ENCODE results near the gene PMM2.

PMM2 gene

DNA sequence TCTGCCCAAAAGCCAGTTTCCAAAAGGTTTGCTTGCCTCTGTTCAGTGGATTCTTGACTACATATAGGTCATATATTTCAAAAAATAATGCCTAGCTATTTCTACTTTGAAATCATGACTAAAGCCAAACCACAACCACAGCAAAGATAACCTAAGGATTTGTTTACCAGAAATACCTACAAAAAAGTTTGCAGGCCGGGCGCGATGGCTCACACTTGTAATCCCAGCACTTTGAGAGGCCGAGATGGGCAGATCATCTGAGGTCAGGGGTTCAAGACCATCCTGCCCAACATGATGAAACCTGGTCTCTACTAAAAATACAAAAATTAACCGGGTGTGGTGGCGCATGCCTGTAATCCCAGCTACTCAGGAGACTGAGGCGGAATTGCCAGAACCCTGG, 56.0 kb downstream of the PMM2 start:
- DNase-seq, result peak; percentile 8

DNA sequence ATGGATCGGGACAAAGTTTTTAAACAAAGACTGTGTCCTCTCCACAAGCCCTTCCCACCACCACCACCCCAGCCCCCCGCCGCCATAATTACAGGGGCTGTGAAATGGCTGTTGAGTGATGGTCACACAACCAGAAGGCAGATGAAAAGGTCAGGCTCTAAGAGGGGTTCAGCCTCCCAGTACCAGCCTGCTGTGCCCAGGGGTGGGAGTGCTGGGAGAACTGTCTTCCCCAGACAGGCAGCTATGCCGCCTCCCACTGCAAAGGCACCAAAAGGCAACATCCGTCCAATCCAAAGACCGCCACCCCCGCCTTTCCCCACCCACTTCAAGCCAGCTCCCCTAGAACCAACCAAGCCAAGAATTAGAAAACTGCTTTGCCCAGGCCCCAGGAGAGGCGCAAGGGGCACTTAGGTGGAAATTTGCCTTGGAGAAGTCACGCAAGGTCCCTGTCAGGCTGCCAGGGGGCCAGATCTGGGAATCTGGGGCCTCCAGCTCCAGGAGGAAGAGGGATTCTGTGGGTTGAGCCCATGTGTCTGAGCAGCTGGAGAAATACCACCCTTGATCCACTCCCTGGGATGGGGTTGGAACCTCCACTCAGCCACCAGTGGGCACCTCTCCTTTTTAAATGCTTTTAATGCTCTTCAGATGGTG, 56.8 kb downstream of the PMM2 start:
- DNase-seq, result peak; percentile 27

DNA sequence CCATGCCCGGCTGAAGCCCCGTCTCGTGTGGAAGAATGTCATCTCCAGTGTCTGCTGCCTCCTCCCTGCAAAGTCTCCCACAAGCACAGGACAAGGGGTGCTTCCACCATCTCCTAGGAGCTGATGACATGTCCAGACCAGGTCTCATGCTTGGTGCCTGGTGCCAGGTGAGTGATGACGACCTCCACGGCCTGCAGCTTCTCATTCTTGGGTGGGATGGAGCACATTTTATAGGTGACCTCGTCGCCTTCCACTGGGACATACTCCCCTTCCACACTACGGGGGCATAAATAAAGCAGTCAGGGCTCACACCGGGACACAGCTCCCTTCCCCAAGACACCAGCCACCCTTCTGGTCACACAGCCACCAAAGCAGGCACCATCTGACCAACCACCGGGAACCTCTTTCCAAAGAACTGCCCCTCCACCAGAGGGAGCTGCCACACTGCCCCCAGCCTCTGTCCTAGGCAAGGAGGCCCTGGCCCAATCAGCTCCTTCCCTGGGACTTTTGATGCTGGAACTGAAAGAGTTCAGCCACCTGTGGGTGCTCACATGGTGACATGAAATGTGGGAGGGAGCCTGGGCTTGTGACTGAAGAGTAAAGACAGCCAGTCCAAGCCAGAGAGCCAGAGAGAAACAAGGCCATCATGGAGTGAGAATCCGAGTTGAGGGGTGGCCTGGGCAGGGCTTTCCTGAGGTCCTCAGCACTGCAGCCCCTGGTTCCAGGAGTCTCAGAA, 57.6 kb downstream of the PMM2 start:
- DNase-seq, result peak; percentile 28

DNA sequence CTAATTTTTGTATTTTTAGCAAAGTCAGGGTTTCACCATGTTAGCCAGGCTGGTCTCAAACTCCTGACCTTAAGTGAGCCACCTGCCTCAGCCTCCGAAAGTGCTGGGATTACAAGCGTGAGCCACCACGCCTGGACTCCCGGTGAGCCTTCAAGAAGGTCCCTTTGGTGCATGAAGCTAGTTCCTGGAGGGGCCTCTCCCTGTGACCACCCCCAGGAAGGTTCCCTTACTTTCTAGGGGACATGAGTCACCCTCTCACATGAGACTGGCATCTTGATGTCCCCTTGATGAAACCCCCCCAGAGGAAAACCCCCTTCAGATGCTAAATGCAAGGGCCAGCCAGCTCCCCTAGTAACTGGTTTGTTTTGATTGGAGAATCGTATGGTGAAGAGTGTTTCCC, 58.3 kb downstream of the PMM2 start:
- peak; percentile 31 for DNase-seq

DNA sequence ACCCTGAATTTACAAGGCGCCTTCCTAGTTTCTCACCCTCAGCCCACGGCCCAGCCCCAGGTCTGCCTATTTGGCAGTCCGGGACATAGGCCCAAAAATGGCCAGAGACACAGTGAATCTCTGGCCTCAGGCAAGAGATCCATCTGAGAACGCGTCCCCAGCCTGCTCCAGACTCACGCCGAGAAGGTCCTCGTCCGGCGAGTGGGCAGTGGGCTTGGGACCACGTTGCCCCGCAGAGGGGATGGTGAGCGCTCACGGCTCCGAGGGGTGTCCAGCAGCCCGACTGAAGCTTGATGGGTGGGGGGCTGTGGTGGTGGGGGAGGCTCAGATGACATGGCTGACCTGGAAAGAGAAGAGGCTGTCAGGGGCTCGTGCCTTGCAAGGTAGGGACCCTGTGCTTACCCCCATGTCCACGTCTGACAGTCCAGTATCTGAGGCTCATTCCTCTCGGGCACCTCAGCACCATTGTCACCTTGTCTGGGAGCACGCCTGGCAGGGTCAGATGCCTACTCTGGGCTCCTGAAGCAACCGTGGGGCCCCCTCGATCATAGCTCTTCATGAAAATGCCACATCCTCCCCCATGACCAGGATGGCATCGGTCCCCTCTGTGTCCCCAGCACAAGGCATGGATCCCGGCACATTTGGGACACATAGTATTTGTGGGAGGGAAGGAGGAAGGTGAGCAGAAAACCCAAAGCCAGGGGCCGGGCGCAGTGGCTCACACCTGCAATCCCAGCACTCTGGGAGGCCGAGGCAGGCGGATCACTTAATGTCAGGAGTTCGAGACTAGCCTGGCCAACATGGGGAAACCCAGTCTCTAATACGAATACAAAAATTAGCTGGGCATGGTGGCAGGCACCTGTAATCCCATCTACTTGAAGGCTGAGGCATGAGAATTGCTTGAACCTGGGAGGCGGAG, 61.6 kb downstream of the PMM2 start:
- DNase-seq, result no peak

DNA sequence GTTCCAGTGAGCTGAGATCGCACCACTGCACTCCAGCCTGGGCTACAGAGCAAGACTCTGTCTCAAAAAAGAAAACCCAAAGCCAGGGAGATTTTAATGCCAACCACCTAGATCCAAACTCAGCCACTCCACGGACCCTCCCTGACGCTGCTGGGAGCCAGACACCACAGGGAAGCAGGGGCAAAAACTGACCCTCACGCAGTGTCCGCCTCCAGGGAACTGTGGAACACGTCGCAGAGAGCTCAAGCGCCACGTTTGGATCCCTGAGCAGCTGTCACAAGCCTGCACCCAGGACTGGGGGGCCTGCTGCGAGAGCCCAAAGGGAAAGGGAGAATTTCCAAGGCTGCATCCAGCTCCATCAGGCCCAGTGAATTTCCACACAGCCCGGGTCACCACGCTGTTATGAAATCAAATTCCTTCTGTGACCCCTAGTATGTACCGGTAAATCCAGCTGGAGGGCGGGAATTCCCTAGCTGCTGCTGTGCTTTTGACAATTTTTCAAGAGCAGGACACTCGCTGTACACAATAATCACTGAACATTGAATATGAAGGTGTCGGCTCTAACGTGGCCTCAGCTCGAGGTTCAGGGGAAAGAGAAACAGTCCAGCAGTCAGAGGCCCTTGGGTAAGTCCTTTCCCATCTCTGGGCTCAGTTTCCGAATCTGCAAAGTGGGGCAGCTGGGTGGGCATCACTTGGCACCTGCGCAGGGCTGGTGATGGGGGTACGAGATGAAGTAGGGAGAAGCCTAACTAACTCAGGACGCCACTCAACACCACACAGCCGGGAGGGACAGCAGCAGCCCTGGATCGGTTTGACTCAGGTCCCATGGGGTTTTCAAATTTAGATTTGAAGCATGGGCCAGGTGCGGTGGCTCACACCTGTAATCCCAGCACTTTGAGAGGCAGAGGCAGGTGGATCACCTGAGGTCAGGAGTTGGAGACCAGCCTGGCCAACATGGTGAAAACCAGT, 62.6 kb downstream of the PMM2 start:
- no peak for DNase-seq

DNA sequence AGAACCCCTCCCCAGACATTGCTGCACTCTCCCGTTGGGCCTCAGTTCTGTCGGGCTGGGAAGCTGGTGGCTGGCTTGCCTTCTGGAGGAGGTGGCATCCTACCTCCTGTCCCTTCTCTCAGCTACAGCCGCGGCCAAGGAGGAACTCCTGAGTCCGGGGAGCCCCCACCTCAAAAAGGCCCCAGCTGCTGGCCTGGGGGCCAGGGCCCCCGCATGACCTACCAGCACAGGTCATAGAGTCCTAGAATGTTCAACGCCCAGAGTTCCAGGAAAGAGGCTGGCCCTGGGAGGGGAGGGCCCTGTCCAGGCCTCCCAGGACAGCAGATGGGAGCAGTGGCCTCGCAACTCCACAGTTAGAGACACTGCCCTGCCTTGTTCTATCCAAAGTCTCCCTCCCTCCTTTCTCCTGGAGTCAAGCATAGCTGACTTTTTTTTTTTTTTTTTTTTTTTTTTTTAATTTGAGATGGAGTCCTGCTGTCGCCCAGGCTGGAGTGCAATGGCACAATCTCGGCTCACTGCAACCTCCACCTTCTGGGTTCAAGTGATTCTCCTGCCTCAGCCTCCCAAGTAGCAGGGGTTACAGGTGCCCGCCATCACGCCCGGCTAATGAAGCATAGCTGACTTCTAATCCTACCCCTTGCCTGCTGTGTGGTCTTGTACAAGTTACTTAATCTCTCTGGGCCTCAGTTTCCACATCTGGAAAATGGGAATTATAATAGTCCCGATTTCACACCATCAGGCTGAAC, 64.1 kb downstream of the PMM2 start:
- no peak for DNase-seq

DNA sequence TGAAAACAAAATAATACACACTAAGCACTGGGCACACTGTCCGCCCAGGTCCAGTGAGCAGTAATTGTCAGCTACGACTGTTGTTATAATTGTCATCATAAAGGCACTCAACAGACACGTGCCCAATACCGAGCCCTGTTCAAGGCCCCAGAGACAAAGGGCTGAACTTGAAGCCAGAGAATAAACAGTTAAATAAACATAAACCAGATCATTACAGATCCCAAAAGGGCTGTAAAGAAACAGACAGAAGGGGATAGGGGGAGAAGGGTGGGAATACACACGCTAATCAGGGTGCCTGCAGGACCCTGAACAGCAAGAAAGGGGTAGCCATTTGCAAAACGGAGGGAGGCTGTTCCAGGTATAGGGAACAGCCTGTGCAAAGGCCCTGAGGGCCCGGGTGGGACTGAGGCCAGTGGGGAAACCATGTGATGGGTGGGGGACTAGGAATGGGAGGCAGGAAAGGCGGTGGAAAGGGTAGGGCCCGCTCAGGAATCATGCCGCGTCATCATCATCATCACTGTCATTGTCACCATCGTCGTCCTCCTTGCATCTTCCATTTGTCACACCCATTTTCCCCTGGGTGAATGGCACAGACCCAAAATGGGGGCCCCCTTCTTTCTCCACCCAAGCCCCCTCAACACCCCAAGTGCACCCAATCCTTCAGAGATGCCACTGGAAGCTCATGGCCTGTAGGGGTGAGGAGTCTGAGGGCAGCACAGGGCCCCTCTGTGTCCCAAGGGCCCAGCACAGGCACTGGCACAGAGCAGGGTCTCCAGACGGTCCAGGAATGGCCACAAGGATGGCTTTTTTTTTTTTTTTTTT, 64.9 kb downstream of the PMM2 start:
- DNase-seq, result no peak

DNA sequence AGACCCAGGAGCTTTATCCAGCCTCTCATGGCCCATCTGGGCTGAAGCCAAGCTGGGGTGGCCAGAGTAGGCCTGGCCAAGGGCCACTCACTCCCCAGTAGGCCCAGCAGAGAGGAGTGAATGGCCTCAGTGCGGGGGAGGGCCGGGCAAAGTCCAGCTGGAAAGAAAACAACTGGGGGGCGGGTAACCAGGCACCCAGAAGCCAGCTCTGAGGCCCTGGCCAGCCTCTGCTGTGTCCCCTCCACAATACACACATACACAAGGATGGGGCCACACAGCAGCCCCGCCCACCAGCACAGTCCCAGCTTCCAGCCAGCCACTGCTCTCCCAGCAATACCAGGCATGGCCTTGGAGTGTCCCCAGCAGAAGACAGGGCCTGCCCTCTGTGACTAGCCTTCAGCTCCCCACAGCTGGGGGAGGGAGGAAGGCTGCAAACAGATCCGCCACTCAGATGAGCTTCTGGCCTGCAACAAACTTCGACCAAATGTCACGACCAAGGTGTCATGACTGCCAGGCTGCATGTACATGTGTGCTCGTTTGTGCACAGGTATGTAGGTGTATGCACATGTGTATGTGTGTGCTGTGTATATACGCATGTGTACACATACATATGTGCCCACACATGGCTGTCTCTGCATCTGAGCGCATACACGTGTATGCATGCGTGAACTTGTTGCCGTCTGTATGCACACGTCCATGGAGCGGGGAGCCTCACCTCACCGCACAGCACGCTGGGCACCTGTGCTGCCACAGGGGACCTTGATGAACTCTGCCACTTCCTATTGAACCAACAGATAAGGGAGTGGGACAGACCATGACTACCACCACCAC, 66.2 kb downstream of the PMM2 start:
- DNase-seq, result peak; percentile 67

DNA sequence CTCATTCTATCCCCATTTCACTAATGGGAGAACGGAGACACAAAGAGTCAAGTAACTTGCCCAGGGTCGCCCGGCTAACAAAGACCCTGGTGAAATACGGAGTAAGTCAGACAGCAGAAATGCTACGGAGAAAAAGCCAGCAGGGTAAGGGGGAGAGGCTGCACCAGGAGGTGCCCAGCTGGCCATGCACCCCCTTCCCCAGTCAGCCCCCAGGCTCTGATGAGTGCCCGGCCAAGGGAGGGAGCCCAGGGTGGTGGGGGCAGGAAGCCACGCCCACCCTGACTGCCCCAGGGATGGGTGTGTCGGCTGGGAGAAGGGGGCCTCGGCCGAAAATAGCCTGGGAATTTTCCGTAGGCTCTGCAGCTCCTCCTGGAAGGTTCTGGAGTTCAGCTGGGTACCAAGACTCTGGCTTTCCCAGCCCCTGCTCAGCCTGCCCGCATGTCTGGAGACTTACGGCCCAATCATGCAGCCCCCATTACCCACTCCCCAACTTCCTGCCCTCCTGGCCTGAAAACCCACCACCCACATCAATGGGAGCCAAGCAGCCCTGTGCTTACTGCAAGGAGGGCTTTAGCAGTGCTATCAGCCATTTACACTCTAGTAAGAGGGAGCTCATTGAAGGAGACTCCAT, 67.0 kb downstream of the PMM2 start:
- no peak for DNase-seq

DNA sequence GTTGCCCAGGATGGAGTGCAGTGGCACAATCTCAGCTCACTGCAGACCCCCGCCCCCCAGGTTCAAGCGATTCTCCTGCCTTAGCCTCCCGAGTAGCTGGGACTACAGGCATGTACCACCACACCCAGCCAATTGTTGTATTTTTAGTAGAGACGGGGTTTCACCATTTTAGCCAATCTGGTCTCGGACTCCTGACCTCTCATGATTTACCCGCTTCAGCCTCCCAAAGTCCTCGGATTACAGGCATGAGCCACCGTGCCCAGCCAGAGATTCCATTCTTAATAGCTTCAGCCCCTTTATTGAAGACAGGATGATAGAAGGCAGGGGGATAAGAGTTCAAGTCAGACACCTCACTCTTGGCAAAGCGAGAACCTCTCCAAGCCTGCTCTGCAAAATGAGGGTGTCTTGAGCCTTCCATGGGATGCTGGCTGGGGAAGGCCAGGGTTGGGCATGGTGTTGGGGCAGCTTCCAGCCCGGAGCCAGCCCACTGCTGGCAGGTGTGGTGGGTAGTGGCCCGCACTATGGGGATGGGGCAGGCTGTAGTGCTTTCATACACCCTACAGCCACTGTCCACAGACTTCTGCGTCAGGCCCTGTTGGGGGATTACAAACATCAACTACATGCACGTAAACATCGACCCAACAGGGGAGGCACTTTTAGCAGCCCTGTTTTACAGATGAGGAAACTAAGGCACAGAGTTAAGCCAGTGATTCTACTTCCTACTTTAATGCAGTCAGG, 67.7 kb downstream of the PMM2 start:
- DNase-seq, result no peak

DNA sequence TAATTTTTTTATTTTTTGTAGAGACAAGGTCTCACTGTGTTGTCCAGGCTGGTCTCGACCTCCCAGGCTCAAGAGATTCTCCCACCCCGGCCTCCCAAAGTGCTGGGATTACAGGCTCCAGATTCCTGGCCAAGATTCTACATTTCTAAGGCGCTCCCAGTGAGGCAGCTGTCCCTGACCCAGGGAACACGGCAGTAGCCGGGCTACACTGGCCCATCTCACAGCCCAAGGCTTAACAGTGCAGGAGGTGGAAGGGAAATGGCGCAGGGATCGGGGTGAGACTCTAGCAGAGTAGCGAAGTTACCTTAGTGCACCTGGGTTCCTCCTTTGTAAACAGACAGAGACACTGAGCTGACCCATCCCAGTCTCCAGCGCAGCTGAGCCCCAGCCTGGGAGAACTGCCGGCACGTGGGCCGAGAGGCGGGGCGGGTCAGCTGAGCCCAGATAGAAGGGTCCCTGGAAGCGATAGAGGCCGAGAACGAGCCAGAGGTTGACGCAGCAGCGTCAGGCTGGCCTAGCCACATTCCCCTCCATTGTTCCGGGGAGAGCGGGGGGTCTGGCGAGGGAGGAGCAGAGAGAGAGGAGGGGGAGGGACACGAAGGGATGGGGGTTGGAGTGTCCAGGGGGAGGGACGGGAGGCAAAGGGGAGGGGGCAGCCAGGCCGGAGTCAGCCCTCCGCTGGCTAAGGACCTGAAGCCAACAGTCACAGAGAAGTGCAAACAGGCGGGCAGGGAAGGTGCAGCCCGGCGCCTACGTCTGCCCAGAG, 68.7 kb downstream of the PMM2 start:
- peak; percentile 66 for DNase-seq

DNA sequence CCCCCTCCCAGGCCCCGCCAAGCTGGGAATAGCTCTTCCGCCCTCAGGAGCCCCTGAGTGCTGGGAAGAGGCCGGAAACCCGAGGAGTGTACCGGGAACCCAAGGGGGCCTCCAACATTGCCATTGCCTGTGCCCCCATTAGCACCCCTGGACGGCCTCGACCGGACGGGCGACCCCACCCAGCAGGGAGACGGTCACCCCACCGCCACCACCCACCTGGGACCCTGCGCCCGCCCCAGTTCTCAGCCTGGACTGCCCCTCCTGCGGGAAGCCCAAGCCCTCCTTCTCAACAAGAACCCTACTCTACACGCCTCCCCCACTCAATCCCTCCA, 69.2 kb downstream of the PMM2 start:
- no peak for DNase-seq

DNA sequence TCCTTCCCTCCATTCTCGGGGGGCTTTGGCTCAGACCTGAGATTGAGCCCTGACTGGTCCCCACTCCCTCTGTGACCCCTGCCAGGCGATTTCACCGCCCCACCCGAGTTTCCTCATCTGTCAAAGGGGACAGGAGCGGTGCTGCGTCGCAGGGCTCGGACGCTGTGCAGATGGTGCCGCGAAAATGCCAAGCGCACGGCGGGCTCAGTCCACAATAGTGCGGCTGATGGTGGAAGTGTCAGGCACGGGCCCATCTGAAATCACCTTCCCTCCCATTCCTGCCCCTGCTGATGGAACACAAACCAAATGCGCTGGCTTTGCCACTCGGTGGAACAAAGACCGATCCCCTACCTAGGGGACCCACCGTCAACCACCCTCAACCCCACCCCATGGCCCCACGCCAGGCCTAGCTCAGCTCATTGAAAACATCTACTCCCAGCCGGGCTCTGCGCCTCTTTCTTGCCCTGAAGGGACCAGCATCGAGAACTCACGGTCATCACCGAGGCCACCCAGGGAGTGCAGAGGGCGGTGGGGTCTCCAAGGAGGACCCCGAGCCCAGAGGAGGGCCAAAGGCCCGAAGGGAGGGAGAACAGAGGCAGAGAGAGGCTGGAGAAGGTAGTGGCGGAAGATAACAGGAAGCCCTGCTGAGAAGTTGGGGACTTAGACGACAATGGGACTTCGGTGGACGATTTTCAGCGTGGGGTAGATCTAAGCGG, 69.7 kb downstream of the PMM2 start:
- peak; percentile 69 for DNase-seq

DNA sequence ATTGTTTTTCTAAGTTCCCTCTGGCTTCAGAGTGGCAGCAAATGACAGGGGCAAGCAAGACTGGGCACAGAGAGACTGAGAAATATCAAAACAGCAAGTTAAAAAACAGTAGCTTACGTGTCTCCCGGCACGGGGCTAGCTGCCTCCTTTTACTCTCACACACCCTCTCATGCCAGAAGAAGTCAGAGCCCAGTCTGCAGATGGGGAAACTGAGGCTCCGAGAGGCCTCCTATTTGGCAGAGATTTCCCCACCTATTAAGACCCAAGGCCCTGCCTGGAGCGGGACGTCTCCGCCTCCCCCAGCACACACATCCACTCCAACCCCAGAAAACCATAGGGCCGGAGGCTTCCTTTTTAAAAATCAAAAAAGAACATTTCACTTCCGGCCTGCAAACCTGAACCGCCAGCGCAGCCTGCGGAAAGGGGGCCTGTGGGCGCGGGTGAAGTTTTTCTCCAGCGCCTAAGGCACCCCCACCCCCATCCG, 70.3 kb downstream of the PMM2 start:
- DNase-seq, result no peak

DNA sequence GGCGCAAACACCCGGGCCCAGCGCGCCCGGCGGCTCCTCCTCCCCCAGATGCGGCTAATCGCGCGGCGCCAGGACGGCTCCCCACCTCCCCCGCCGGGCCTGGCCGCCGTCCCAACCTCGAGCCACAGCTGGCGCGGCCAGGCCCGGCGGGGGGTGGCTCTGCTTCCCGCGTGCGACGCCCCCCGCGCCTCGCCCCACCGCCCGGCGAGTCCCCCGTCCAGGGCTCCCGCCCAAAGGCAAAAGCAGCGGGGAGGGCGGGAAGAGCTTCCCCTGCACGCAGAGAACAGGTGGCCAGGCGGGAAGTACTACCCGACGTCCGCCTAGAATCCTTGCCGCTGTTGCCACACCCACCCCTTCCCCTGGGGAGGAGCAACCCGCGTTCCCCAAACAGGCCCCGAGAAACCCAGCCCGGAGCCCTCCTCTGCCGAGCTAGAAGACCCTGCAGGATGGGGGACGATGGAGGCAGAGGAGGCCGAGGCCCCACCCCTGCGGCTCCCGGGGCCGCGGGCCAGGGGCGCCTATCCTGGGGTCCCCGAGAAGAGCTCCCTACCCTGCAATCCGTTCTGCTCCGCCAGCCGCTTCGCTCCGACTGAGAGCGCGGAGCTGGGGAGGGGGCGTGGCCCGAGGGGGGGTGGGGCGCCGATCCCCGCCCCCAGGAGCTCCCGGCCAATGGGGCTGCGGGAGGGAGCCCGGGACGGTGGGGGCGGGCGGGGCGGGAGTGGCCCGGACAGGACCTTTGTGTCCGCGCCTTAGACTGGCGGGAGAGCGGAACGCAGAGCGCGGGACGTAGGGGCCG, 71.0 kb downstream of the PMM2 start, which contains the start of gene CARHSP1:
Gene CARHSP1 (minus strand): TSS at position 591 of the 796 bp plus-strand sequence. CDS start 9,678 bp downstream, outside the sequence.
- peak; percentile 95 for DNase-seq

Data from left hindlimb (tissue), 1 donor.